Stimulated activated CD8-positive, alpha-beta memory T cell treated with anti-CD3 and anti-CD28 coated beads, Interleukin-4, amount 100 ng/mL, for 24 hours (primary cell): ENCODE results near the gene SRRT.
"Not testable (repeated sequence)": the region's sequence is repeated elsewhere in the genome, so short reads cannot be mapped to it uniquely, and the experiment has no call there.

Experiments
- DNase-seq: peaks from one replicate; pipeline ENCODE4 v3.0.0-alpha.2; 2020; ENCODE audit warnings: low read depth

SRRT gene

DNA sequence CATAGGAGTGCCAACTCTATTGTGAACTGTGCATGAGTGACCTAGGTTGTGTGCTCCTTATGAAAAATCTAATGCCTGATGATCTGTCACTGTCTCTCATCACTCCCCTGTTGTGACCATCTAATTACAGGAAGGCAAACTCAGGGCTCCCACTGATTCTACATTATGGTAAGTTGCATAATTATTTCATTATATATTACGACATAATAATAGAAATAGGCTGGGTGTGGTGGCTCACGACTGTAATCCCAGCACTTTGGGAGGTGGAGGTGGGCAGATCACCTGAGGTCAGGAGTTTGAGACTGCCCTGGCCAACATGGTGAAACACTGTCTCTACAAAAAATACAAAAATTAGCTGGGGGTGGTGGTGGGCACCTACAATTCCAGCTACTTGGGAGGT is 60.5 kb downstream of the SRRT start:
- not testable (repeated sequence) for DNase-seq

DNA sequence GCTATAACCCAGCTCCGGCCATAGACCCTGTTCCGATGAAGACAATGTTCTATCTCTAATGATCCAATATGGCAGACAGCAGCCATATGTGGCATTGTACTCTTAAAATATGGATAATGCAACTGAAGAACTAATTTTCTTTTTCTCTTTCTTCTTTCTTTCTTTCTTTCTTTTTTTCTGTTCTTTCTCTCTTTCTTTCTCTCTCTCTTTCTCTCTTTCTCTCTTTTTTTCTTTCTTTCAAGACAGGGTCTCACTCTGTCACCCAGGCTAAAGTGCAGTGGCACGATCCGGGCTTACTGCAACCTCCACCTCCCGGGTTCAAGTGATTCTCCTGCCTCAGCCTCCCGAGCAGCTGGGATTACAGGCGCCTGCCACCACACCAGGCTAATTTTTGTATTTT is 61.3 kb downstream of the SRRT start:
- not testable (repeated sequence) for DNase-seq
